OCI-LY1 (cell line): ENCODE data around the gene SORL1-AS1.

Source experiments
- CTCF ChIP-seq: fragments of 200-600 bp; sonication (generic), shearing (Covaris generic); IDR thresholded peaks from 2 replicates; pipeline ENCODE4 v1.5.1; 2017; ENCODE audit warnings: mild to moderate bottlenecking, antibody characterized with exemption, low read length, moderate library complexity, mixed read lengths
- EZH2 ChIP-seq: fragments of 200-600 bp; sonication (generic), shearing (Covaris generic); IDR thresholded peaks from 2 replicates; pipeline ENCODE4 v1.8.0; 2017; ENCODE audit warnings: borderline replicate concordance, mixed run types, mild to moderate bottlenecking, antibody characterized with exemption, low read length, moderate library complexity, mixed read lengths

GRCh38 chr11:121437018-121437685 is 15.6 kb downstream of the SORL1-AS1 start:
- TF ChIP-seq CTCF, result no peak
- no peak for TF ChIP-seq EZH2
